A549 (cell line): ENCODE data around the gene PNRC2. TPM values are rescaled to one million over a fixed set of nuclear protein-coding genes. Genes with fewer than 3 reads are reported as not detected.

ENCODE experiments used
- ATAC-seq, 2 experiments: fragments of 200-7000 bp in 1 of 2; fragments of >200 bp in 1 of 2; cut with Nextera tagmentation in 1 of 2; cut with Tn5 transposase in 1 of 2; 3 replicates each; pipeline versions ENCODE4 v1.8.0 to v1.9.1; 2018 to 2020; ENCODE audit warnings: mild to moderate bottlenecking in 1 of 2, moderate library complexity in 1 of 2
- CTCF ChIA-PET: fragments of 300-600 bp; sonication (Branson Sonifier 250); formaldehyde crosslinking; extraction: SDS; loops from one replicate; lab custom pipeline; 2021; ENCODE audit warnings: antibody characterized with exemption, inconsistent platforms; lab: Yijun Ruan, JAX
- POLR2A ChIA-PET: fragments of 350-600 bp; formaldehyde crosslinking; extraction: SDS; loops from one replicate; lab custom pipeline; 2021; ENCODE audit warnings: antibody characterized with exemption, inconsistent platforms; lab: Yijun Ruan, JAX
- DNase-seq, 2 experiments: peaks; one replicate each; pipeline versions ENCODE4 v3.0.0 to v3.0.0-alpha.2; 2011 to 2016; ENCODE audit warnings: low read depth in 1 of 2, low spot score in 1 of 2
- FAIRE-seq: peaks from 2 replicates; lab custom pipeline; 2011; peaks lifted over from hg19 to GRCh38; lab: Jason Lieb, UNC
- H3K27ac ChIP-seq, 2 experiments: fragments of >200 bp; sonication (Bioruptor Twin); formaldehyde crosslinking; 3 replicates each; pipeline ENCODE4 v1.5.1; 2016 to 2017
- H3K4me1 ChIP-seq: fragments of >200 bp; sonication (Bioruptor Twin); formaldehyde crosslinking; 3 replicates; pipeline ENCODE4 v1.6.1; 2016
- H3K4me2 ChIP-seq: fragments of >200 bp; sonication (Bioruptor Twin); formaldehyde crosslinking; 3 replicates; pipeline ENCODE4 v1.6.1; 2016
- H3K4me3 ChIP-seq: fragments of >200 bp; sonication (Bioruptor Twin); formaldehyde crosslinking; 3 replicates; pipeline ENCODE4 v1.5.1; 2016
- H3K9me3 ChIP-seq: fragments of >200 bp; sonication (Bioruptor Twin); formaldehyde crosslinking; 3 replicates; pipeline ENCODE4 v1.6.1; 2016
- BCL3 ChIP-seq: fragments of >200 bp; sonication (Bioruptor Twin); formaldehyde crosslinking; IDR thresholded peaks from 3 replicates; pipeline ENCODE4 v1.6.1; 2016
- BHLHE40 ChIP-seq: IDR thresholded peaks from 2 replicates; pipeline ENCODE4 v1.6.1; 2012; ENCODE audit warnings: low read depth, low read length, inconsistent platforms
- CEBPB ChIP-seq, 2 experiments: fragments of >200 bp in 1 of 2; sonication (Bioruptor Twin) in 1 of 2; formaldehyde crosslinking in 1 of 2; IDR thresholded peaks; 2 replicates each; pipeline ENCODE4 v1.6.1; 2012 to 2016
- CHD2 ChIP-seq: fragments of 150-350 bp; IDR thresholded peaks from 2 replicates; pipeline ENCODE4 v1.6.1; 2014; ENCODE audit warnings: low read length; ENCODE audit not compliant: partially characterized antibody
- CHD4 ChIP-seq: fragments of 200-600 bp; sonication (generic); IDR thresholded peaks from 2 replicates; pipeline ENCODE4 v1.6.1; 2016; ENCODE audit warnings: antibody characterized with exemption, mild to moderate bottlenecking, borderline replicate concordance
- E2F6 ChIP-seq: IDR thresholded peaks from 2 replicates; pipeline ENCODE4 v1.6.1; 2012; ENCODE audit warnings: low read depth, borderline replicate concordance
- EHF ChIP-seq: fragments of 250-450 bp; sonication (Bioruptor Pico); IDR thresholded peaks from 2 replicates; pipeline ENCODE4 v1.5.0; 2020; ENCODE audit warnings: mild to moderate bottlenecking
- ELK1 ChIP-seq: fragments of 150-350 bp; IDR thresholded peaks from 2 replicates; pipeline ENCODE4 v1.6.1; 2014; ENCODE audit warnings: low read depth, mild to moderate bottlenecking, low read length
- ESRRA ChIP-seq: fragments of 150-350 bp; IDR thresholded peaks from 2 replicates; pipeline ENCODE4 v1.6.1; 2014; ENCODE audit warnings: mild to moderate bottlenecking, low read length, borderline replicate concordance
- FOSB ChIP-seq: fragments of 250-450 bp; sonication (Bioruptor Pico); IDR thresholded peaks from 2 replicates; pipeline ENCODE4 v1.5.0; 2020; ENCODE audit warnings: mild to moderate bottlenecking, moderate library complexity
- FOSL2 ChIP-seq, 2 experiments: fragments of 450-650 bp in 1 of 2; fragments of >200 bp in 1 of 2; sonication (Bioruptor Twin) in 1 of 2; formaldehyde crosslinking; IDR thresholded peaks; 2 replicates each; pipeline versions ENCODE4 v1.5.0 to v1.6.1; 2016 to 2020; ENCODE audit warnings: mild to moderate bottlenecking in 1 of 2, moderate library complexity in 1 of 2
- GATA3 ChIP-seq: IDR thresholded peaks from 2 replicates; pipeline ENCODE4 v1.6.1; 2012; ENCODE audit warnings: borderline replicate concordance
- HDAC2 ChIP-seq: fragments of 200-600 bp; sonication (generic); IDR thresholded peaks from 2 replicates; pipeline ENCODE4 v1.6.1; 2016
- HES2 ChIP-seq: fragments of >200 bp; sonication (Bioruptor Twin); formaldehyde crosslinking; IDR thresholded peaks from 2 replicates; pipeline ENCODE4 v1.6.1; 2016
- HMGXB4 ChIP-seq: fragments of 250-450 bp; sonication (Bioruptor Pico); IDR thresholded peaks from 2 replicates; pipeline ENCODE4 v1.5.0; 2021; ENCODE audit warnings: mild to moderate bottlenecking, moderate library complexity, borderline replicate concordance
- HOXB13 ChIP-seq: fragments of 250-450 bp; sonication (Bioruptor Pico); IDR thresholded peaks from 2 replicates; pipeline ENCODE4 v1.5.0; 2020; ENCODE audit warnings: low read depth, mild to moderate bottlenecking, moderate library complexity
- HOXB5 ChIP-seq: fragments of 250-450 bp; sonication (Bioruptor Pico); IDR thresholded peaks from 2 replicates; pipeline ENCODE4 v1.5.0; 2020; ENCODE audit warnings: mild to moderate bottlenecking, moderate library complexity
- JUN ChIP-seq, 2 experiments: fragments of >200 bp; sonication (Bioruptor Twin); formaldehyde crosslinking; IDR thresholded peaks; 2 replicates in 1 of 2; 3 replicates in 1 of 2; pipeline ENCODE4 v1.6.1; 2016 to 2017
- KDM5A ChIP-seq: fragments of 200-600 bp; sonication (generic); IDR thresholded peaks from 2 replicates; pipeline ENCODE4 v1.6.1; 2016; ENCODE audit warnings: antibody characterized with exemption, mild to moderate bottlenecking
- MAX ChIP-seq: IDR thresholded peaks from 2 replicates; pipeline ENCODE4 v1.6.1; 2012
- MYC ChIP-seq: IDR thresholded peaks from 2 replicates; pipeline ENCODE4 v1.6.1; 2012; ENCODE audit warnings: mild to moderate bottlenecking, inconsistent platforms, low read length, improper control_type of control experiment, borderline replicate concordance
- NFE2L2 ChIP-seq: fragments of 150-350 bp; conservative IDR thresholded peaks from 2 replicates; pipeline ENCODE4 v1.6.1; 2014; ENCODE audit warnings: low read length
- PHF8 ChIP-seq: fragments of 200-600 bp; sonication (generic); IDR thresholded peaks from 2 replicates; pipeline ENCODE4 v1.6.1; 2016; ENCODE audit warnings: low read depth, mild to moderate bottlenecking, antibody characterized with exemption, moderate library complexity, borderline replicate concordance
- POLR2A ChIP-seq: IDR thresholded peaks from 2 replicates; pipeline ENCODE4 v1.6.1; 2012; ENCODE audit warnings: mild to moderate bottlenecking, low read length
- RAD21 ChIP-seq, 2 experiments: fragments of >200 bp in 1 of 2; sonication (Bioruptor Twin) in 1 of 2; formaldehyde crosslinking in 1 of 2; IDR thresholded peaks in 1 of 2; conservative IDR thresholded peaks in 1 of 2; 2 replicates in 1 of 2; 3 replicates in 1 of 2; pipeline ENCODE4 v1.6.1; 2012 to 2018; ENCODE audit warnings: inconsistent platforms in 1 of 2
- REST ChIP-seq: fragments of 200-600 bp; sonication (generic); IDR thresholded peaks from 2 replicates; pipeline ENCODE4 v1.6.1; 2016; ENCODE audit warnings: antibody characterized with exemption, mild to moderate bottlenecking, moderate library complexity
- SMC3 ChIP-seq: fragments of >200 bp; sonication (Bioruptor Twin); formaldehyde crosslinking; IDR thresholded peaks from 3 replicates; pipeline ENCODE4 v1.6.1; 2018; ENCODE audit warnings: inconsistent platforms
- TFCP2L1 ChIP-seq: fragments of 250-450 bp; sonication (Bioruptor Pico); IDR thresholded peaks from 2 replicates; pipeline ENCODE4 v1.5.0; 2021; ENCODE audit warnings: mild to moderate bottlenecking
- ZC3H11A ChIP-seq: fragments of 450-650 bp; IDR thresholded peaks from 2 replicates; pipeline ENCODE4 v1.6.1; 2014; ENCODE audit warnings: antibody characterized with exemption, mild to moderate bottlenecking
- ZNF302 ChIP-seq: fragments of 250-450 bp; sonication (Bioruptor Pico); IDR thresholded peaks from 2 replicates; pipeline ENCODE4 v1.9.0; 2021; ENCODE audit warnings: inconsistent platforms, mild to moderate bottlenecking, moderate library complexity
- WGBS: methylation state at CpG from one replicate; pipeline ENCODE4 v1.1.6; 2017; ENCODE audit errors: missing lambda C conversion rate; 5-methylcytosine and 5-hydroxymethylcytosine counted together
- polyA plus RNA-seq, 4 experiments: library from polyadenylated mRNA; depleted of rRNA in 3 of 4; stranded (reverse); fragments of >200 nt; fragmentation: RNase III in 1 of 4; extraction: RNeasy Plus Mini Kit Qiagen cat#74134 plus additional on column Dnase treatment in 1 of 4; gene quantifications; 2 replicates in 3 of 4; 3 replicates in 1 of 4; pipeline ENCODE4 v1.2.3, GENCODE V29; 2011 to 2017

Gene PNRC2
- polyA plus RNA-seq, 2 of the 4 experiments (the other 2 are of a cell fraction): 36.1 to 106 TPM

GRCh38 chr1:23979881-23980727, 20.5 kb downstream of the PNRC2 start, which contains the start of gene SRSF10:
Gene SRSF10, minus strand, starts transcription at chr1:23980327. Its CDS starts 72 bp downstream, at chr1:23980255.
- H3K27ac ChIP-seq: peak within 1 kb of the TSS; percentile 98 to 100
- H3K4me1 ChIP-seq: peaks cover 54% of the 10 kb centered on the region
- 1% methylated on average over 46 of the region's 84 CpGs for WGBS
- H3K4me2 ChIP-seq: peak within 1 kb of the TSS; percentile 85
- ATAC-seq: peak; percentile 96 to 99
- ChIA-PET POLR2A (interaction anchor here (0.6 to 1.5 kb wide), 11 partner anchors 16 to 66 kb away, joined by 3 to 13 read pairs (median 5); no protein-coding TSS in a partner anchor), CTCF (interaction anchor here (0.7 to 2.3 kb wide), 7 partner anchors 9 to 63 kb away, joined by 3 to 7 read pairs (median 5); no protein-coding TSS in a partner anchor)
- FAIRE-seq: no peak
- no peaks in the 10 kb centered on the region for H3K9me3 ChIP-seq
- DNase-seq: peak; percentile 87 to 98
- H3K4me3 ChIP-seq: peak within 1 kb of the TSS; percentile 97
- TF ChIP-seq HOXB5 (CRISPR knock-in tag) (peak; percentile 23; the same call in 1 of the 2 replicates), MAX (peak; percentile 83), ELK1 (no peak), REST (peak; percentile 88), JUN (IDR thresholded peaks at IDR 0.05) (peak in 1 of 2 experiments; percentile 91; a peak in 4 of 5 replicates), EHF (CRISPR knock-in tag) (no peak), GATA3 (peak; percentile 70), HOXB13 (CRISPR knock-in tag) (no peak), TFCP2L1 (peak; percentile 31; the same call in 1 of the 2 replicates), POLR2A (peak; percentile 80), FOSB (CRISPR knock-in tag) (no peak), KDM5A (peak; percentile 43; the same call in 1 of the 2 replicates), CHD4 (no peak), CHD2 (peak; percentile 95), ESRRA (no peak), SMC3 (peak; percentile 33; the same call in 1 of the 3 replicates), FOSL2 (IDR thresholded peaks at IDR 0.05) (no peak), FOSL2 (CRISPR knock-in tag; IDR thresholded peaks at IDR 0.05) (no peak), MYC (peak; percentile 82; the same call in 1 of the 2 replicates), HMGXB4 (CRISPR knock-in tag) (no peak), BCL3 (peak; percentile 79; the same call in 1 of the 3 replicates), HES2 (no peak), PHF8 (peak; percentile 93), HDAC2 (no peak), ZC3H11A (no peak), E2F6 (peak; percentile 83), CEBPB (IDR thresholded peaks at IDR 0.05) (no peak), RAD21 (conservative IDR thresholded peaks at IDR 0.05 in 1 of 2, IDR thresholded peaks at IDR 0.05 in 1 of 2) (peak in 1 of 2 experiments; percentile 27; a peak in 1 of 5 replicates), ZNF302 (CRISPR knock-in tag) (no peak), NFE2L2 (no peak), BHLHE40 (no peak)
